HG03520 (cell line): Measurements from ENCODE around the gene GJD3.
"Not testable (repeated sequence)": the region's sequence is repeated elsewhere in the genome, so short reads cannot be mapped to it uniquely, and the experiment has no call there.

ENCODE experiments used
- ATAC-seq: cut with Tn5 transposase; IDR thresholded peaks from one replicate; pipeline ENCODE4 v1.9.1; 2021; ENCODE audit warnings: mild to moderate bottlenecking, moderate library complexity; ENCODE audit not compliant: unreplicated experiment

GJD3 gene, protein sequence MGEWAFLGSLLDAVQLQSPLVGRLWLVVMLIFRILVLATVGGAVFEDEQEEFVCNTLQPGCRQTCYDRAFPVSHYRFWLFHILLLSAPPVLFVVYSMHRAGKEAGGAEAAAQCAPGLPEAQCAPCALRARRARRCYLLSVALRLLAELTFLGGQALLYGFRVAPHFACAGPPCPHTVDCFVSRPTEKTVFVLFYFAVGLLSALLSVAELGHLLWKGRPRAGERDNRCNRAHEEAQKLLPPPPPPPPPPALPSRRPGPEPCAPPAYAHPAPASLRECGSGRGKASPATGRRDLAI

DNA sequence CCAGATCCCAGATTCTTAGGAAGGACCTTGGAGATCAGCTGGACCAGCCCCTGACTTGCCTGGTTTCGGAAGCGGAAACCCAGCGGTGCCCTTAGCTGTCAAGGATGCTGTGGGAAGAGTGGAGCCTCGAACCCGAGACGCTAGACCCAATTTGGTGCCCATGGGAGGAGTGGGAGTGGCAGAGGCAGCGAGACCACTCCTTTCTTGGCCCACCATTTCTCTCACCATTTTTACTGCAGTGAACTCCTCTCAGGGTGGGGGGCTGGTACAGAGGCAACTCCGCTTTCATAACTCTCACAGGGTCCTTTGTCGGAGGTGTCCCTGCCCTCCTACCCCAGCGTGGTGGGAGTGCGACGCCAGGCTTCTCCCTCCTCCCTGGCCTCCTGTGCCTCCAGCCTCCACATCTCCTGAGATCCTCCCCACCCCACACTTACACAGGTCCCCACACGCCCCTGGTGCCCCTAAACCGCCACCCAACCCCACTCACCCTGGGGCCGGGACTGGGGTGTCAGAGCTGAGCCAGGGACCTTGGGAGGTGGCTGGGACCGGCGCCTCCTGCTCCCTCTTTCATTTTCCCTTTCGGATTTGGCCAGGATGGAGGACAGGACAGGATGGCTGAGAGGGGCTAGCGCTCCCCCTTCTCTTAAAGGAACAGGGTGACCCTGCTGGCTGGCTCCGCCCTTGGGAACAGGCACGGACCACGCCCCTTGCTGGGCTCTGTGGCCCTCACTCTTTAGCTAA is at the start of gene GJD3:
GJD3 (minus strand) TSS at position 617 of the 741 bp plus-strand sequence. CDS start 922 bp downstream, outside the sequence.
- ATAC-seq: no peak

DNA sequence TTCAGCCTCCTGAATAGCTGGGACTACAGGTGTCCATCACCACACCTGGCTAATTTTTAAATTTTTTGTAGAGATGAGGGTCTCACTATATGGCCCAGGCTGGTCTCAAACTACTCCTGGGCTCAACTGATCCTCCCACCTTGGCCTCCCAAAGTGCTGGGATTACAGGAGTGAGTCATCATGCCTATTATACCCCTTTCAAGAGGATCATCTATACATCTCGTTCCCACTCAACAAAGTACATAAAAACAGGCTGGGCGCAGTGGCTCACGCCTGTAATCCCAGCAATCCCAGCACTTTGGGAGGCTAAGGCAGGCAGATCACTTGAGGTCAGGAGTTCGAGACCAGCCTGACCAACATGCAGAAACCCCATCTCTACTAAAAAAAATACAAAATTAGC is 49.8 kb upstream of the GJD3 start:
- ATAC-seq: not testable (repeated sequence)

- ATAC-seq: no peak
Measured at GRCh38 chr17:40412880-40413279, 48.3 kb upstream of the GJD3 start.

DNA sequence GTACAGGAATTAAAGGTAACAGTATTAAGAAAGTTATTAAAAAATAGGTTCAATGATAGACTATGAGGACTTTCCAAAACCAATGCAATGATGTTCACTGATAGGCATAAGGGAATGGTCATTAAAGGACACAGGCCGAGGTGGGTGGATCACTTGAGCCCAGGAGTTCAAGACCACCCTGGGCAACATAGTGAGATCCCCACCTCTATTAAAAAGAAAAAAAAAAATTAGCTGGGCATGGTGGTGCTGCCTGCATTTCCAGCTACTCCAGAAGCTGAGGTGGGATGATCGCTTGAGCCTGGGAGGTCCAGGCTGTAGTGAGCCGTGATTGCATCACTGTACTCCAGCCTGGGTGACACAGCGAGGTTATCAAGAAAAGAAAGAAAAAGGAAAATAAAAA is 47.3 kb upstream of the GJD3 start:
- no peak for ATAC-seq

DNA sequence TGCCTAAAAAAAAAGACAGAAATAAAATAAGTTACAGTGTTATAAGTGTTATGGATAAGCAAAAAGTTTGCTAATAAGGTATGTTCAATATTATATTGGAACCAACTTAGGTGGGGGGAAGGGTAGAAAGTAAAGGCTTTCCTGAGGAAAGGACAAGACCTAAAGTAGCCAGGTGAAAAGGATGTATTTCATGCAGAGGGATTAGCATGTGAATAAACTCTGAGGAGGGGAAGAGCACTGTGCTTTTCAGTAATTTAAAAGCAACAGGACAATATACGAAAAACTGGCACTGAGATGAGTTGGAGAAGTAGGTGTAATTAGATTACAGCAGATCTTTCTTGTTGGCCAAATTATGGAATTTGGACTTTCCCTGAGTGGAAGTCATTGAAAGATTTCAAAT is 45.5 kb upstream of the GJD3 start:
- no peak for ATAC-seq

GRCh38 chr17:40409540-40409939 is 45.0 kb upstream of the GJD3 start:
- ATAC-seq: not testable (repeated sequence)

GRCh38 chr17:40407460-40407859 is 42.9 kb upstream of the GJD3 start:
- no peak for ATAC-seq

DNA sequence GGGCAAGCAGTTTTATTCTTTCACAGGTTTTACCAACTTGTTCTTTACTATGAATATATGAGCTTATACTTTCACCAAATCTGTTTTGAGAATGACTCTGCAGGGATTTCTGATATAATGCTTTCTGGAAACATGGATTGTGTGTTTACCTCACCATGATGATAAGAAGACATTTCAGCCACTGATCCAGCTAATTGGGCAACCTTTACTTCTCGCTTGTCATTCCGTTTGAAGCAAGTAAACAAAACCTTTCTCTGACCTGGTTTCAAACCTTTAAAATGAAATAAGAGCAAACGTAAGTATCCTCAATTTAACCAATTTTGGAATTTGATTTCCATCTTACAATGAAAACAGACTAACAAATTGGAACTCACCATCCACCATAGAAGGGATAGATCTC is 39.5 kb upstream of the GJD3 start:
- ATAC-seq: no peak

GRCh38 chr17:40402668-40403067 is 38.1 kb upstream of the GJD3 start:
- no peak for ATAC-seq

DNA sequence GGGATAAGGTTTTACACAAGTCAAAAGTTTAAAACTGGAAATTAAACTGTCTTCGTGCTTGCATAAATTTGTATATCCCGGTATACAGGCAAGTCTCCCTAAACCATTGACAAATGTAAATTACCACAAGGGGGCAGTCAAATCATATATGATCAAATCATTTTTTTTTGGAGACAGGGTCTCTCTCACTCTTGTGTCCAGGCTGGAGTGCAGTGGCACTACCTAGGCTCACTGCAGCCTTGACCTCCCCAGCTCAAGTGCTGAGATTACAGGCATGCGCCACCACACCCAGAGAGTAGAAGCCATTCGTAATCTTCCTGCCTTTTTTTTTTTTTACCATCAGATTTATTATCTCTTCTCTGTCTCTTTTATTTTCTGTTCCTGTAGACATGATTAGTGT is 34.6 kb upstream of the GJD3 start:
- no peak for ATAC-seq

DNA sequence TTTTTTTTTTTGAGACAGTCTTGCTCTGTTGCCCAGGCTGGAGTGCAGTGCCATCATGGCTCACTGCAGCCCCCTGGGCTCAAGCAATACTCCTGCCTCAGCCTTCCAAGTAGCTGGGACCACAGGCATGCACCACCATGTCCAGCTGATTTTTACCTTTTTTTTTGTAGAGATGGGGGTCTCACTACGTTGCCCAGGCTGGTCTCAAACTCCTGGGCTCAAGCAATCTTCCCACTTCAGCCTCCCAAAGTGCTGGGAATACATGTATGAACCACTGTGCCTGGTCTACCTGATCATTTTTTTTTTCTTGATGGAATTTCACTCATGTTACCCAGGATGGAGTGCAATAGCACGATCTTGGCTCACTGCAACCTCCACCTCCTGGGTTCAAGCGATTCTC is 22.0 kb upstream of the GJD3 start:
- not testable (repeated sequence) for ATAC-seq

DNA sequence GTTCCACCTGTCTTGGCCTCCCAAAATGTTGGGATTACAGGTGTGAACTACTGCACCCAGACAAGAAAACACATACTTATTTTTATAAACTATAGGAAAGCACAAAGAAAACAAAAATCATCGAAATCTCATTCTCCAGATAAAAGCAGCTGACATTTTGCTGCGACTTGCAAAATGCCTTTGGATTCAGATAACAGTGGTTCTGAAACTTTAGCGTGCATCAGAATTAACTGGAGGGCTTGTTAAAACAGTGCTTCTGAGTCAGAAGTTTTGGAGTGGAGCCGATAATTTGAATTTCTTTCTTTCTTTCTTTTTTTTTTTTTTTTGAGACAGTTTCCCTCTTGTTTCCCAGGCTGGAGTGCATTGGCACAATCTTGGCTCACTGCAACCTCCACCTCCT is 17.7 kb upstream of the GJD3 start:
- no peak for ATAC-seq

- no peak for ATAC-seq
Measured at GRCh38 chr17:40378966-40379365, 14.4 kb upstream of the GJD3 start.

- ATAC-seq: no peak
Measured at GRCh38 chr17:40377832-40378231, 13.3 kb upstream of the GJD3 start.

GRCh38 chr17:40376541-40376940 is 12.0 kb upstream of the GJD3 start:
- ATAC-seq: not testable (repeated sequence)

- ATAC-seq: not testable (repeated sequence)
Measured at GRCh38 chr17:40375786-40376185, 11.2 kb upstream of the GJD3 start.

DNA sequence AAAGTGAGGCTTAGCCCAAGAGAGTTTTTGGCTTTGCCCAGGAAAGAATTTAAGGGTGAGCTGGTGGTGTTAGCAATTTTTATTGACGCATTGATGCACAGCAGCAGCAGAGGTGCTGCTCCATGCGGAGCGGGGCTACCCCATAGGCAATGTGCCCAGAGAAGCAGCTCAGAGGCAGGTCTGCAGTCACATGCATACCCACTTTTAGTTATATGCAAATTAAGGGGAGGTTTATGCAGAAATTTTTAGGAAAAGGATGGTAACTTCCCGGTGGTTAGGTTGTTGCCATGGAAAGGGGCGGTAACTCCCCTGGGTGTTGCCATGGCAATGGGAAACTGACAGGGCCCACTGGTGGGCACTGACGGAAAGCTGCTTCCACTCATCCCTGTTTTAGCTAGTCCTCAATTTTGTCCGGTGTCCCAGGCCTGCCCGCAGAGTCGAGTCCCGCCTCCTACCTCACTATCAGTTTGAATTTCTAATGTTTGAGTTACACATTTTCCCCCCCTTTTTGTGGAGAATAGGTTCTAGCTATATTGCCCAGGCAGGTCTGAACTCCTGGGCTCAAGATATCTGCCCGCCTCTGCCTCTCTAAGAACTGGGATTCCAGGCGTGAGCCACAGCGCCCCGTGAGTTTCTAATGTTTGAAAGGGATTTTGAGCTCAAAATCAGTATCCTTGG is 10.4 kb upstream of the GJD3 start:
- no peak for ATAC-seq

DNA sequence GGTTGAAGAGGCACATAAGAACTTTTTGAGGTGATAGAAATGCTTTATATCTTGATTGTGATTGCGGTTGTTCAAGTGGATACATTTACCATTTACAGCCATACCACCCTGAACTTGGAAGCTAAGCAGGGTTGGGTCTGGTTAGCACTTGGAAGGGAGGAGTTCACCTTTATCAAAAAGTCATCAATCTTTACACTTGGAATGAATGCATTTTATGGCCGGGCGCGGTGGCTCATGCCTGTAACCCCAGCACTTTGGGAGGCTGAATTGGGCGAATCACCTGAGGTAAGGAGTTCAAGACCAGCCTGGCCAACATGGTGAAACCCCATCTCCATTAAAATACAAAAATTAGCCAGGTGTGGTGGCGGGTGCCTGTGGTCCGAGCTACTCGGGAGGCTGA is 9.5 kb upstream of the GJD3 start:
- no peak for ATAC-seq

- ATAC-seq: no peak
Measured at GRCh38 chr17:40373324-40373723, 8.8 kb upstream of the GJD3 start.

DNA sequence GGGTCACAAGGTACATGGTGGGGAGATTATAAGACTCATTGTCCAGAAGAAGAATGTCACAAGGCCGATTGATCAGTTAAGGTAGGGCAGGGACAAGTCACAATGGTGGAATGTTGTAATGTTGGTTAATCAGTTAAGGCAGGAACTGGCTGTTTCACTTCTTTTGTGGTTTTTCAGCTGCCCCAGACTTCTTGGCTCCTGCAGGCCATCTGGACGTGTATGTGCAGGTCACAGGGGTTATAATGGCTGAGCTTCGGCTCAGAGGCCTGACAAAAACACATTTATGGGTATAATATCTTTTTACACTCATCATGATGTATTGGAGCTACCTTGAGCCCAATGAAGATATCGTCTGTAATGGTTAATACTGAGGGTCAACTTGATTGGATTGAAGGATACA is 8.1 kb upstream of the GJD3 start:
- not testable (repeated sequence) for ATAC-seq

- no peak for ATAC-seq
Measured at GRCh38 chr17:40372031-40372430, 7.5 kb upstream of the GJD3 start.
